ENCODE data around the gene DCN.

DCN gene

GRCh38 chr12:91110311-91110924 is 72.2 kb downstream of the DCN start:
- Mint-ChIP-seq H3K36me3 (ENCODE audit: low read depth) (no peaks in the 10 kb centered on the region), H3K4me3 (no peak overlapping the region), H3K9me3 (no peaks in the 10 kb centered on the region), H3K4me1 (ENCODE audit: low read depth) (no peaks in the 10 kb centered on the region), H3K27me3 (no peaks in the 10 kb centered on the region), H3K27ac (no peak overlapping the region)
- intact Hi-C loops (cut with micrococcal nuclease), result no loop called here

- Mint-ChIP-seq H3K4me1 (ENCODE audit: low read depth) (no peaks in the 10 kb centered on the region), H3K27ac (no peak overlapping the region), H3K9me3 (no peaks in the 10 kb centered on the region), H3K4me3 (no peak overlapping the region), H3K36me3 (ENCODE audit: low read depth) (no peaks in the 10 kb centered on the region), H3K27me3 (no peaks in the 10 kb centered on the region)
- intact Hi-C loops (cut with micrococcal nuclease), result loop anchor here (1.0 kb wide), 1 partner anchor 131 kb away; no protein-coding TSS in a partner anchor
These were observed 72.9 kb downstream of the DCN start for GRCh38 chr12:91109581-91110310.

- intact Hi-C loops (cut with micrococcal nuclease), result loop anchor here (1.0 kb wide), 1 partner anchor 131 kb away; no protein-coding TSS in a partner anchor
- Mint-ChIP-seq H3K36me3 (ENCODE audit: low read depth) (no peaks in the 10 kb centered on the region), H3K4me1 (ENCODE audit: low read depth) (no peaks in the 10 kb centered on the region), H3K9me3 (no peaks in the 10 kb centered on the region), H3K4me3 (no peak overlapping the region), H3K27me3 (no peaks in the 10 kb centered on the region), H3K27ac (no peak overlapping the region)
These were observed 73.5 kb downstream of the DCN start for GRCh38 chr12:91109148-91109564.

- H3K27ac Mint-ChIP-seq, result no peak overlapping the region
- no peaks in the 10 kb centered on the region for H3K9me3 Mint-ChIP-seq
- no peaks in the 10 kb centered on the region for H3K27me3 Mint-ChIP-seq
- no peak overlapping the region for H3K4me3 Mint-ChIP-seq
- H3K36me3 Mint-ChIP-seq (ENCODE audit: low read depth), result no peaks in the 10 kb centered on the region
- no peaks in the 10 kb centered on the region for H3K4me1 Mint-ChIP-seq (ENCODE audit: low read depth)
- intact Hi-C loops (cut with micrococcal nuclease), result no loop called here
These were observed 74.3 kb downstream of the DCN start for GRCh38 chr12:91108196-91108755.

GRCh38 chr12:91106283-91106682 is 76.3 kb downstream of the DCN start:
- intact Hi-C loops (cut with micrococcal nuclease), result no loop called here
- Mint-ChIP-seq H3K27me3 (no peaks in the 10 kb centered on the region), H3K36me3 (ENCODE audit: low read depth) (no peaks in the 10 kb centered on the region), H3K4me1 (ENCODE audit: low read depth) (no peaks in the 10 kb centered on the region), H3K4me3 (no peak overlapping the region), H3K9me3 (no peaks in the 10 kb centered on the region), H3K27ac (no peak overlapping the region)

GRCh38 chr12:91105807-91106206 is 76.8 kb downstream of the DCN start:
- Mint-ChIP-seq H3K27ac (no peak overlapping the region), H3K27me3 (no peaks in the 10 kb centered on the region), H3K36me3 (ENCODE audit: low read depth) (no peaks in the 10 kb centered on the region), H3K4me1 (ENCODE audit: low read depth) (no peaks in the 10 kb centered on the region), H3K9me3 (no peaks in the 10 kb centered on the region), H3K4me3 (no peak overlapping the region)
- intact Hi-C loops (cut with micrococcal nuclease), result no loop called here

- Mint-ChIP-seq H3K27me3 (no peaks in the 10 kb centered on the region), H3K36me3 (ENCODE audit: low read depth) (no peaks in the 10 kb centered on the region), H3K9me3 (no peaks in the 10 kb centered on the region), H3K4me1 (ENCODE audit: low read depth) (no peaks in the 10 kb centered on the region), H3K4me3 (no peak overlapping the region), H3K27ac (no peak overlapping the region)
- intact Hi-C loops (cut with micrococcal nuclease), result no loop called here
These were observed 77.7 kb downstream of the DCN start for GRCh38 chr12:91104812-91105466.

GRCh38 chr12:91103624-91104023 is 79.0 kb downstream of the DCN start:
- H3K27ac Mint-ChIP-seq, result no peak overlapping the region
- H3K36me3 Mint-ChIP-seq (ENCODE audit: low read depth), result no peaks in the 10 kb centered on the region
- intact Hi-C loops (cut with micrococcal nuclease), result no loop called here
- no peaks in the 10 kb centered on the region for H3K4me1 Mint-ChIP-seq (ENCODE audit: low read depth)
- H3K9me3 Mint-ChIP-seq, result no peaks in the 10 kb centered on the region
- no peak overlapping the region for H3K4me3 Mint-ChIP-seq
- H3K27me3 Mint-ChIP-seq, result no peaks in the 10 kb centered on the region

- Mint-ChIP-seq H3K36me3 (ENCODE audit: low read depth) (no peaks in the 10 kb centered on the region), H3K4me1 (ENCODE audit: low read depth) (no peaks in the 10 kb centered on the region), H3K9me3 (no peaks in the 10 kb centered on the region), H3K27me3 (no peaks in the 10 kb centered on the region), H3K4me3 (no peak overlapping the region), H3K27ac (no peak overlapping the region)
- intact Hi-C loops (cut with micrococcal nuclease), result no loop called here
These were observed 79.5 kb downstream of the DCN start for GRCh38 chr12:91103101-91103500.

GRCh38 chr12:91100906-91101305 is 81.7 kb downstream of the DCN start:
- no peaks in the 10 kb centered on the region for H3K27me3 Mint-ChIP-seq
- H3K36me3 Mint-ChIP-seq (ENCODE audit: low read depth), result no peaks in the 10 kb centered on the region
- no peaks in the 10 kb centered on the region for H3K9me3 Mint-ChIP-seq
- H3K27ac Mint-ChIP-seq, result no peak overlapping the region
- H3K4me1 Mint-ChIP-seq (ENCODE audit: low read depth), result no peaks in the 10 kb centered on the region
- no peak overlapping the region for H3K4me3 Mint-ChIP-seq
- intact Hi-C loops (cut with micrococcal nuclease), result no loop called here

GRCh38 chr12:91099836-91100235 is 82.8 kb downstream of the DCN start:
- Mint-ChIP-seq H3K4me1 (ENCODE audit: low read depth) (no peaks in the 10 kb centered on the region), H3K27me3 (no peaks in the 10 kb centered on the region), H3K36me3 (ENCODE audit: low read depth) (no peaks in the 10 kb centered on the region), H3K4me3 (no peak overlapping the region), H3K27ac (no peak overlapping the region), H3K9me3 (no peaks in the 10 kb centered on the region)
- intact Hi-C loops (cut with micrococcal nuclease), result no loop called here

GRCh38 chr12:91099341-91099740 is 83.3 kb downstream of the DCN start:
- Mint-ChIP-seq H3K27ac (no peak overlapping the region), H3K9me3 (no peaks in the 10 kb centered on the region), H3K36me3 (ENCODE audit: low read depth) (no peaks in the 10 kb centered on the region), H3K4me3 (no peak overlapping the region), H3K27me3 (no peaks in the 10 kb centered on the region), H3K4me1 (ENCODE audit: low read depth) (no peaks in the 10 kb centered on the region)
- intact Hi-C loops (cut with micrococcal nuclease), result no loop called here

- intact Hi-C loops (cut with micrococcal nuclease), result no loop called here
These were observed 83.7 kb downstream of the DCN start for GRCh38 chr12:91098941-91099340.

GRCh38 chr12:91098461-91098860 is 84.2 kb downstream of the DCN start:
- Mint-ChIP-seq H3K9me3 (no peaks in the 10 kb centered on the region), H3K4me3 (no peak overlapping the region), H3K4me1 (ENCODE audit: low read depth) (no peaks in the 10 kb centered on the region), H3K27ac (no peak overlapping the region), H3K36me3 (ENCODE audit: low read depth) (no peaks in the 10 kb centered on the region), H3K27me3 (no peaks in the 10 kb centered on the region)
- intact Hi-C loops (cut with micrococcal nuclease), result no loop called here

More at GRCh38 chr12:91098941-91099340, 83.7 kb downstream of the DCN start:
- Mint-ChIP-seq H3K27me3 (no peaks in the 10 kb centered on the region), H3K4me3 (no peak overlapping the region), H3K36me3 (ENCODE audit: low read depth) (no peaks in the 10 kb centered on the region), H3K27ac (no peak overlapping the region), H3K9me3 (no peaks in the 10 kb centered on the region), H3K4me1 (ENCODE audit: low read depth) (no peaks in the 10 kb centered on the region)
